H9 (cell line): Measurements from ENCODE around the gene SNAI3. TPM values are rescaled to one million over a fixed set of nuclear protein-coding genes. Genes with fewer than 3 reads are reported as not detected.

Source experiments
- DNase-seq: peaks from one replicate; pipeline ENCODE4 v3.0.0-alpha.2; 2017
- H2AFZ ChIP-seq: one replicate; pipeline ENCODE4 v1.6.1; 2013; ENCODE audit warnings: mild to moderate bottlenecking, low read length, control low read depth, moderate library complexity
- H2AK5ac ChIP-seq: 2 replicates; pipeline ENCODE4 v1.6.1; 2013; ENCODE audit warnings: low read length, control low read depth, mixed read lengths; ENCODE audit not compliant: insufficient read length
- H2BK120ac ChIP-seq: one replicate; pipeline ENCODE4 v1.6.1; 2013; ENCODE audit warnings: low read depth, mild to moderate bottlenecking, low read length, control low read depth, inconsistent platforms; ENCODE audit not compliant: poor library complexity, severe bottlenecking
- H2BK12ac ChIP-seq: 2 replicates; pipeline ENCODE4 v1.6.1; 2013; ENCODE audit warnings: low read length, control low read depth, mixed read lengths, low read depth; ENCODE audit not compliant: insufficient read length
- H2BK15ac ChIP-seq: 2 replicates; pipeline ENCODE4 v1.6.1; 2013; ENCODE audit warnings: low read depth, low read length, control low read depth
- H2BK20ac ChIP-seq: one replicate; pipeline ENCODE4 v1.6.1; 2013; ENCODE audit warnings: low read depth, mild to moderate bottlenecking, low read length, control low read depth, inconsistent platforms; ENCODE audit not compliant: poor library complexity, severe bottlenecking
- H2BK5ac ChIP-seq: 2 replicates; pipeline ENCODE4 v1.6.1; 2013; ENCODE audit warnings: low read length, control low read depth, mixed read lengths; ENCODE audit not compliant: insufficient read length
- H3K14ac ChIP-seq: 2 replicates; pipeline ENCODE4 v1.6.1; 2013; ENCODE audit warnings: low read length, control low read depth; ENCODE audit not compliant: insufficient read depth
- H3K18ac ChIP-seq: 2 replicates; pipeline ENCODE4 v1.6.1; 2013; ENCODE audit warnings: low read depth, mild to moderate bottlenecking, mixed read lengths, low read length, control low read depth; ENCODE audit not compliant: insufficient read length
- H3K23ac ChIP-seq: 2 replicates; pipeline ENCODE4 v1.6.1; 2013; ENCODE audit warnings: low read length, control low read depth, mixed read lengths, low read depth; ENCODE audit not compliant: insufficient read length
- H3K23me2 ChIP-seq: 2 replicates; pipeline ENCODE4 v1.6.1; 2013; ENCODE audit warnings: low read depth, mild to moderate bottlenecking, mixed read lengths, low read length, control low read depth; ENCODE audit not compliant: insufficient read length, poor library complexity, severe bottlenecking
- H3K27ac ChIP-seq: 2 replicates; pipeline ENCODE4 v1.5.1; 2013; ENCODE audit warnings: low read length, control low read depth, mixed read lengths, low read depth; ENCODE audit not compliant: insufficient read length
- H3K27me3 ChIP-seq: 2 replicates; pipeline ENCODE4 v1.6.1; 2013; ENCODE audit warnings: low read length, control low read depth, inconsistent platforms; ENCODE audit not compliant: insufficient read depth
- H3K4ac ChIP-seq: 2 replicates; pipeline ENCODE4 v1.6.1; 2013; ENCODE audit warnings: low read depth, mild to moderate bottlenecking, control low read depth, inconsistent platforms, low read length, moderate library complexity
- H3K4me1 ChIP-seq: 2 replicates; pipeline ENCODE4 v1.6.1; 2013; ENCODE audit warnings: low read length, control low read depth, inconsistent platforms; ENCODE audit not compliant: insufficient read depth
- H3K4me2 ChIP-seq: 2 replicates; pipeline ENCODE4 v1.6.1; 2013; ENCODE audit warnings: low read length, control low read depth, mixed read lengths; ENCODE audit not compliant: insufficient read length, insufficient read depth
- H3K56ac ChIP-seq: 2 replicates; pipeline ENCODE4 v1.6.1; 2013; ENCODE audit warnings: low read depth, mild to moderate bottlenecking, mixed read lengths, low read length, control low read depth; ENCODE audit not compliant: insufficient read length
- H3K79me1 ChIP-seq: 2 replicates; pipeline ENCODE4 v1.6.1; 2013; ENCODE audit warnings: low read depth, mild to moderate bottlenecking, moderate library complexity, low read length, control low read depth, inconsistent platforms; ENCODE audit not compliant: insufficient read depth, poor library complexity, severe bottlenecking
- H3K79me2 ChIP-seq: 2 replicates; pipeline ENCODE4 v1.6.1; 2013; ENCODE audit warnings: low read length, control low read depth, inconsistent platforms; ENCODE audit not compliant: insufficient read depth
- H3K9ac ChIP-seq: 2 replicates; pipeline ENCODE4 v1.6.1; 2013; ENCODE audit warnings: low read length, control low read depth, mixed read lengths; ENCODE audit not compliant: insufficient read length; ENCODE audit errors: extremely low read depth
- H3K9me3 ChIP-seq: one replicate; pipeline ENCODE4 v1.6.1; 2013; ENCODE audit warnings: low read depth, low read length, inconsistent platforms; ENCODE audit not compliant: control insufficient read depth
- H3T11ph ChIP-seq: one replicate; pipeline ENCODE4 v1.6.1; 2013; ENCODE audit warnings: mild to moderate bottlenecking, low read length, control low read depth, inconsistent platforms
- H4K20me1 ChIP-seq: one replicate; pipeline ENCODE4 v1.6.1; 2013; ENCODE audit not compliant: control insufficient read depth, insufficient read length, insufficient read depth
- H4K5ac ChIP-seq: 2 replicates; pipeline ENCODE4 v1.6.1; 2013; ENCODE audit warnings: low read depth, mild to moderate bottlenecking, mixed read lengths, low read length, control low read depth; ENCODE audit not compliant: insufficient read length
- H4K8ac ChIP-seq: replicated peaks from 2 replicates; pipeline ENCODE4 v1.6.1; 2013; ENCODE audit warnings: low read length, control low read depth, mixed read lengths, low read depth; ENCODE audit not compliant: insufficient read length
- H4K91ac ChIP-seq: 2 replicates; pipeline ENCODE4 v1.6.1; 2013; ENCODE audit warnings: low read depth, mild to moderate bottlenecking, moderate library complexity, mixed read lengths, low read length, control low read depth; ENCODE audit not compliant: insufficient read length
- H3K27ac Mint-ChIP-seq, 3 experiments: 2 replicates in 2 of 3; 3 replicates in 1 of 3; pipeline ENCODE4 v1.8.0; 2020 to 2021; ENCODE audit warnings: mixed read lengths in 3 of 3, mild to moderate bottlenecking in 1 of 3, moderate library complexity in 1 of 3
- H3K27me3 Mint-ChIP-seq: 2 replicates; pipeline ENCODE4 v1.8.0; 2021; ENCODE audit warnings: low read depth, mild to moderate bottlenecking, moderate library complexity, mixed read lengths
- H3K36me3 Mint-ChIP-seq, 3 experiments: 2 replicates in 2 of 3; 3 replicates in 1 of 3; pipeline ENCODE4 v1.8.0; 2020 to 2021; ENCODE audit warnings: low read depth in 3 of 3, mixed read lengths in 3 of 3; ENCODE audit not compliant: insufficient read depth in 1 of 3
- H3K4me1 Mint-ChIP-seq, 2 experiments: 2 replicates each; pipeline ENCODE4 v1.8.0; 2020; ENCODE audit warnings: mixed read lengths in 2 of 2
- H3K4me3 Mint-ChIP-seq, 2 experiments: 2 replicates in 1 of 2; 3 replicates in 1 of 2; pipeline ENCODE4 v1.8.0; 2020 to 2021; ENCODE audit warnings: mild to moderate bottlenecking in 2 of 2, mixed read lengths in 2 of 2, moderate library complexity in 1 of 2
- H3K9me3 Mint-ChIP-seq, 2 experiments: 2 replicates in 1 of 2; 3 replicates in 1 of 2; pipeline ENCODE4 v1.8.0; 2020; ENCODE audit warnings: mild to moderate bottlenecking in 2 of 2, mixed read lengths in 2 of 2, moderate library complexity in 1 of 2
- WGBS: extraction: QIAGEN DNeasy Blood & Tissue Kit; methylation state at CpG from one replicate; pipeline ENCODE4 v1.1.7; 2013; ENCODE audit warnings: missing lambda C conversion rate, low lambda C conversion rate, mixed read lengths; ENCODE audit not compliant: insufficient read length; ENCODE audit errors: extremely low coverage; 5-methylcytosine and 5-hydroxymethylcytosine counted together
- total RNA-seq: library from RNA; stranded (reverse); gene quantifications from 2 replicates; pipeline ENCODE4 v1.2.1, GENCODE V29; 2021
- TF ChIP-seq, protein P1 (sequence below): fragments of 200-600 bp; sonication (generic); conservative IDR thresholded peaks from 3 replicates; pipeline ENCODE4 v1.8.0; 2021; ENCODE audit warnings: antibody characterized with exemption, mild to moderate bottlenecking

SNAI3 gene
- total RNA-seq, 1 experiment from 2014 or later: 3.2 TPM

DNA sequence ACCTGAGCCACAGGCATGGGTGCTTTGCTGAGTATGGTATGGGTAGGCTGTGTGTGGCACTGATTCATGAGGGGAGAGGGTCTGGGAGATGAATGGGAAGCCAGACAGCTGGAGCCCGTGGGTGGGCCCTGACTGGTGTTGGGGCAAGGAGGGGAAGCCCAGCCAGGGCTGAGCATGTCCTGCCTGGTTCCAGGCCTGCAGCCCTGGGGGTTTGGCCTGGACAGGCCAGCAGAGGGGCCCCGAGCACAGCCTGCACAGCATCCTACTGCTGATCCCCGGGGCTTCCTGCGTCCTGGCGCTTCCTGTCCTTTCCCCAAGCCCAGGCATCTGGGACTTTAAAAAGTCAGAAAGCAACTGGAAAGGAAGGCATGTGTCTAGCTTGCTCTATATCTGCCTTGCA lies 18.8 kb downstream of the SNAI3 start:
- H4K91ac ChIP-seq: no peak overlapping the region
- no peak overlapping the region for H2BK5ac ChIP-seq
- Mint-ChIP-seq H3K36me3 (peaks cover 13 to 25% (median 16%) of the 10 kb centered on the region in 3 experiments), H3K9me3 (peaks cover 3% of the 10 kb centered on the region in 2 experiments; a peak in 2 of 5 replicates), H3K27me3 (no peaks in the 10 kb centered on the region; the same call in none of the 2 replicates), H3K27ac (peak overlapping the region in 2 of 3 experiments; percentile 83 to 95; a peak in 3 of 7 replicates), H3K4me1 (peaks cover 7 to 10% of the 10 kb centered on the region in 2 experiments), H3K4me3 (no peak overlapping the region)
- H4K20me1 ChIP-seq: no peaks in the 10 kb centered on the region
- no peak overlapping the region for H2BK20ac ChIP-seq
- no peaks in the 10 kb centered on the region for H3K9me3 ChIP-seq
- H2AK5ac ChIP-seq: no peak overlapping the region
- no peak for DNase-seq
- no peak overlapping the region for H3K4ac ChIP-seq
- no peak overlapping the region for H3K27ac ChIP-seq
- peaks cover 5% of the 10 kb centered on the region for H3K23me2 ChIP-seq
- no peak overlapping the region for H2BK15ac ChIP-seq
- no peak overlapping the region; the same call in 1 of the 2 replicates for H3K14ac ChIP-seq
- TF ChIP-seq, protein P1, sequence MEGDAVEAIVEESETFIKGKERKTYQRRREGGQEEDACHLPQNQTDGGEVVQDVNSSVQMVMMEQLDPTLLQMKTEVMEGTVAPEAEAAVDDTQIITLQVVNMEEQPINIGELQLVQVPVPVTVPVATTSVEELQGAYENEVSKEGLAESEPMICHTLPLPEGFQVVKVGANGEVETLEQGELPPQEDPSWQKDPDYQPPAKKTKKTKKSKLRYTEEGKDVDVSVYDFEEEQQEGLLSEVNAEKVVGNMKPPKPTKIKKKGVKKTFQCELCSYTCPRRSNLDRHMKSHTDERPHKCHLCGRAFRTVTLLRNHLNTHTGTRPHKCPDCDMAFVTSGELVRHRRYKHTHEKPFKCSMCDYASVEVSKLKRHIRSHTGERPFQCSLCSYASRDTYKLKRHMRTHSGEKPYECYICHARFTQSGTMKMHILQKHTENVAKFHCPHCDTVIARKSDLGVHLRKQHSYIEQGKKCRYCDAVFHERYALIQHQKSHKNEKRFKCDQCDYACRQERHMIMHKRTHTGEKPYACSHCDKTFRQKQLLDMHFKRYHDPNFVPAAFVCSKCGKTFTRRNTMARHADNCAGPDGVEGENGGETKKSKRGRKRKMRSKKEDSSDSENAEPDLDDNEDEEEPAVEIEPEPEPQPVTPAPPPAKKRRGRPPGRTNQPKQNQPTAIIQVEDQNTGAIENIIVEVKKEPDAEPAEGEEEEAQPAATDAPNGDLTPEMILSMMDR: peak; percentile 28; the same call in 2 of the 3 replicates
- no peaks in the 10 kb centered on the region for H3K79me2 ChIP-seq
- H3K23ac ChIP-seq: no peak overlapping the region
- no peak overlapping the region for H2BK120ac ChIP-seq
- H4K5ac ChIP-seq: no peak overlapping the region
- no peaks in the 10 kb centered on the region for H3K79me1 ChIP-seq
- H2BK12ac ChIP-seq: no peak overlapping the region
- no peaks in the 10 kb centered on the region for H3K27me3 ChIP-seq
- H3K9ac ChIP-seq: no peak overlapping the region
- no peak overlapping the region for H3K56ac ChIP-seq
- H3K4me1 ChIP-seq: no peaks in the 10 kb centered on the region
- H3K4me2 ChIP-seq: no peak overlapping the region
- no CpG with 5 or more reads among the region's 5 CpGs for WGBS
- no peak overlapping the region for H3T11ph ChIP-seq
- H4K8ac ChIP-seq: no peak overlapping the region
- H2AFZ ChIP-seq: no peak overlapping the region
- no peak overlapping the region for H3K18ac ChIP-seq
